ES-I3 (cell line): ENCODE data around the gene CPT1C.

Experiments used
- H3K36me3 ChIP-seq: 2 replicates; pipeline ENCODE4 v1.6.1; 2013; ENCODE audit warnings: mild to moderate bottlenecking, low read length, control low read depth, moderate library complexity; ENCODE audit not compliant: insufficient read depth
- H3K4me1 ChIP-seq: 2 replicates; pipeline ENCODE4 v1.6.1; 2013; ENCODE audit warnings: mild to moderate bottlenecking, control low read depth, low read length; ENCODE audit not compliant: insufficient read depth
- H3K9ac ChIP-seq: 2 replicates; pipeline ENCODE4 v1.6.1; 2013; ENCODE audit warnings: low read depth, mild to moderate bottlenecking, low read length, moderate library complexity
- H3K9me3 ChIP-seq: 2 replicates; pipeline ENCODE4 v1.6.1; 2013; ENCODE audit warnings: mild to moderate bottlenecking, low read length, moderate library complexity; ENCODE audit not compliant: control insufficient read depth, insufficient read depth

CPT1C gene

GRCh38 chr19:49683814-49684250, 7.1 kb upstream of the CPT1C start:
- H3K4me1 ChIP-seq: peaks cover 25% of the 10 kb centered on the region
- H3K36me3 ChIP-seq: peaks cover 16% of the 10 kb centered on the region
- no peaks in the 10 kb centered on the region for H3K9me3 ChIP-seq
- no peak overlapping the region for H3K9ac ChIP-seq

DNA sequence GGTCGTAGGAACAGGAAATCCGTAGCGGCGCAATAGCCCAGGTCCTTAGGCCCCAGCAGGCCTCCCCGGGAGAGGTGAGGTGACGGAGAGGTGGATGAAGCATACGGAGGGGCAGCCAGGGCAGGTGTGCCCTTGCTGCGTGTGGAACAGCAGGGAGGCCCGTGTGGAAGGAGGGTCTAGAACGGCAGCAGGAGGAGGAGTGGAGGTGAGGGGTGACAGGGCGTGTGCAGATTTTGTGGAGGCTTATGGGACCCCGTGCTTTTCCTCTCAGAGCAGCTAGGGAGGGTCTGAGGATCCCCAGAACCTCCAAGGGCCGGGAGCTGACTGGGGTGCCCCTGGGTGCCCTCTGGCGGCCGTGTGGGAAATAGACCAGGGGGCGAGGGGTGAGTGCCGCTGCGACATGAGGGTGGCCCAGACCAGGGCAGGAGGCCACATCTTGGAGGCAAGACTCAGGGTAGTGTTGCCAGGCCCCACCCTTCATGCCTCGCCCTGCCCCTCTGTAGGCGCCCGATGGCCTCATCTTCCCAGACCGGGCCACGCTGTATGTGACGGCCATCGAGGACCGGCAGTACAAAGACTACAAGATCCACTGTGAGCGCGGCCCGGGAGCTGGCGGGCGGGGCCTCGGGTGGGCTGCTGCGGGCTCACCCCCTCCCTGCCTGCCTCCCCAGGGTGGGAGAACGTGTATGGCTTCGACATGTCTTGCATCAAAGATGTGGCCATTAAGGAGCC, 6.5 kb upstream of the CPT1C start:
- H3K36me3 ChIP-seq: peaks cover 16% of the 10 kb centered on the region
- peaks cover 25% of the 10 kb centered on the region for H3K4me1 ChIP-seq
- no peaks in the 10 kb centered on the region for H3K9me3 ChIP-seq
- no peak overlapping the region for H3K9ac ChIP-seq

- H3K36me3 ChIP-seq: peaks cover 16% of the 10 kb centered on the region
- H3K4me1 ChIP-seq: peaks cover 23% of the 10 kb centered on the region
- no peaks in the 10 kb centered on the region for H3K9me3 ChIP-seq
- H3K9ac ChIP-seq: no peak overlapping the region
These were observed 5.8 kb upstream of the CPT1C start for GRCh38 chr19:49684983-49685553.

GRCh38 chr19:49685845-49686332, 5.0 kb upstream of the CPT1C start:
- peaks cover 18% of the 10 kb centered on the region for H3K4me1 ChIP-seq
- no peak overlapping the region for H3K9ac ChIP-seq
- H3K36me3 ChIP-seq: peaks cover 16% of the 10 kb centered on the region
- H3K9me3 ChIP-seq: no peaks in the 10 kb centered on the region

DNA sequence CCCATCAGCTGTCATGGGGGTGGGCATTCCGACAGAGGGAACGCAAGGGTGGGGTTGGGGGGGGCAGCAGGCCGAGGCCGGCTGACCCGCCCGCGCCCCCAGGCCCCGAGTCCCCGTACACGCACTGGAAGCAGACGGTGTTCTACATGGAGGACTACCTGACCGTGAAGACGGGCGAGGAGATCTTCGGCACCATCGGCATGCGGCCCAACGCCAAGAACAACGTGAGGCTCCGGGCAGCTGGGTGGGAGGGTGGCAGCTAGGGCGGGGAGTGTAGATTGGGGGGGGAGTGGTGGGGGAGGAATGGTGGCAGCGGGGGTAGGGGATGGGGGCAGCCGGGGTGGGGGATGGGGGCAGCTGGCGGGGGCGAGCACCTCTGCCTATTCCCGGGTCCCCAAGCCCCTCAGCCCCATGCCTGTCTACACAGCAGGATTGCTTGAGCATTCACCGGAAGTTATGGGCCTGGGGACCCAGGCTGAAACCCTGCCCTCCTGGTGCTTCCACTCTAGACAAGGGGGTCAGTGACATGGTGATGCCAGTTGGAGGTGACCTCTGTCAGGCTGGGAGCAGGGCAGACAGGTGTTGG, 4.3 kb upstream of the CPT1C start:
- Histone ChIP-seq H3K4me1 (peaks cover 15% of the 10 kb centered on the region; the same call in 1 of the 2 replicates), H3K36me3 (peaks cover 16% of the 10 kb centered on the region), H3K9me3 (no peaks in the 10 kb centered on the region), H3K9ac (no peak overlapping the region)

DNA sequence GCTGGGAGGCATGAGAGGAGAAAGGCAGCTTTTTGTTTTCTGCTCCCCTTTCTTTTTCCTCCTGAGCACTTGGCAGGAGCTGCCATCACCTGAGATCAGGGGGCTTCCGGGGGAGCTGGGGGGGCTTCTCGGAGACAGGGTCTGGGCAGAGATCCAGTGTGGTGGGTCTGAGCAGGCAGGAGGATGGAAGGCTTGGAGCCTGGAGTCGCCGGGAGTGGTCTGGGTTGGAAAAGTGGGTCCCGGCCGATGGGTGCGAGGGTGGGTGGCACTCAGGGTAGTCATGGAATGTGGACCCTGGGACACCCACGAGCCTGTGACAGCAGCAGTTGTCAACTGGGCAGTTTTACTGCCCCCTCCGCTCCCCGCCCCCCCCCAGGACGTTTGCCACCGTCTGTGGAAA, 3.8 kb upstream of the CPT1C start:
- Histone ChIP-seq H3K9me3 (no peaks in the 10 kb centered on the region), H3K9ac (no peak overlapping the region), H3K36me3 (peaks cover 16% of the 10 kb centered on the region; the same call in 1 of the 2 replicates), H3K4me1 (peaks cover 15% of the 10 kb centered on the region; the same call in 1 of the 2 replicates)

DNA sequence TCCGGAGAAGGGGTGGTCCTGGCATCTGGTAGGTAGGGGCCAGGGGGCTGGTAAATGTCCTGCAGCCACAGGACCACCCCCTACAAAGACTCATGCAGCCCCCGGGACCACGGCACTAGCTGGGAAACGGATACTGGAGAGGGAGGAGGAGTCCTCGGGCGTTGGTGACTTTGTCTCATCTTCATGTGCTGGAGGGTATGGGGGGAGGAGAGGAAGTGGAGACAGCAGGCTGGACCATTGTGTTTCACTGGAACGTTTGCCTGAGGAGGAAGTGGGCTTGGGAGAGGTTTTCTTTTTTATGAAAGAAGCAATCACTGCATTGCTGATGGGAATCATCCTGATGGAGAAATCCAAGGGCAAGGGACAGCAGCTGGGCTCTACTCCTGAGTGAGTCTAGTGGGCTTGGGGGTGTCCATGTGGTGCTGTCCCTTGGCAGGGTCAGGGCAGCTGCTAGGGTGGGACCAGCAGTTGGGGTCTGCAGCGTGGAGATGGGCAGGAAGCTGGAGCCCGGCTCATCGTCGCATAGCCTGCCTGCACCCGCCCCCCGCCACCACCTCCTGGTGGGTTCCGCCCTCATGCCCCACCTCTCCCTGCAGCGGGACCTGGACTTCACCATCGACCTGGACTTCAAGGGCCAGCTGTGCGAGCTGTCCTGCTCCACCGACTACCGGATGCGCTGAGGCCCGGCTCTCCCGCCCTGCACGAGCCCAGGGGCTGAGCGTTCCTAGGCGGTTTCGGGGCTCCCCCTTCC, 3.2 kb upstream of the CPT1C start:
- Histone ChIP-seq H3K9me3 (no peaks in the 10 kb centered on the region), H3K9ac (no peak overlapping the region), H3K36me3 (peaks cover 11% of the 10 kb centered on the region; the same call in 1 of the 2 replicates), H3K4me1 (peaks cover 15% of the 10 kb centered on the region; the same call in 1 of the 2 replicates)

DNA sequence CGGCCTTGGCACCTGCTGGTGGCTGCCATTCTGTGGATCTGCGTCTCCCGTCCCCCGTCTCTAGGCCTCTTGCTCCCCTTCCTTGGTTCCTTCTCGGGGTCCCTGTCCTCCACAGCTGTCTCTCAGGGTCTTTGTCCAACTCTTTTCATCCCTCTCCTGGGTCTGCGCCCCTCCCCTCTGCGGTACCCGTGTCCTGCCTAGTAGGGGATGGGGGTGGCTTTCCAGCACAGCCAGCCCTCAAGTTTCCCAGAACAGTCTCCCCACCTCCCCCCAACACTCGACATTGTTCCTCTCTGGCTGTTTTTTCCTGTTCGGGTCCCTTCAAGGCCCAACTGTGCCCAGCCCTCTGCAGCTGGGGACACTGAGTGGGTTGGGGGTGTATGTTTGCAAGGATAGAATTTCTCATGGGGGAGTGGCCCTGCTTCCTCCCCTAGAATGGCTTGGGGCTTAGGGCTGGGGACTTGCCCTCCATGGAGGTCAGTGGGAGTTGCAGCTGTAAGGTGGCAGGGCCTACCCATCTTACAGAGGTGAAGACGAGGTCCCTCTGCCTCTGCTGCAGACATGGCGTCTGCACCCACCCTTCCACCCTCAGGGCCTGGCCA, 2.3 kb upstream of the CPT1C start:
- no peaks in the 10 kb centered on the region for H3K9me3 ChIP-seq
- peak overlapping the region; percentile 75; the same call in 1 of the 2 replicates for H3K9ac ChIP-seq
- H3K36me3 ChIP-seq: peaks cover 8% of the 10 kb centered on the region; the same call in 1 of the 2 replicates
- peaks cover 15% of the 10 kb centered on the region; the same call in 1 of the 2 replicates for H3K4me1 ChIP-seq

DNA sequence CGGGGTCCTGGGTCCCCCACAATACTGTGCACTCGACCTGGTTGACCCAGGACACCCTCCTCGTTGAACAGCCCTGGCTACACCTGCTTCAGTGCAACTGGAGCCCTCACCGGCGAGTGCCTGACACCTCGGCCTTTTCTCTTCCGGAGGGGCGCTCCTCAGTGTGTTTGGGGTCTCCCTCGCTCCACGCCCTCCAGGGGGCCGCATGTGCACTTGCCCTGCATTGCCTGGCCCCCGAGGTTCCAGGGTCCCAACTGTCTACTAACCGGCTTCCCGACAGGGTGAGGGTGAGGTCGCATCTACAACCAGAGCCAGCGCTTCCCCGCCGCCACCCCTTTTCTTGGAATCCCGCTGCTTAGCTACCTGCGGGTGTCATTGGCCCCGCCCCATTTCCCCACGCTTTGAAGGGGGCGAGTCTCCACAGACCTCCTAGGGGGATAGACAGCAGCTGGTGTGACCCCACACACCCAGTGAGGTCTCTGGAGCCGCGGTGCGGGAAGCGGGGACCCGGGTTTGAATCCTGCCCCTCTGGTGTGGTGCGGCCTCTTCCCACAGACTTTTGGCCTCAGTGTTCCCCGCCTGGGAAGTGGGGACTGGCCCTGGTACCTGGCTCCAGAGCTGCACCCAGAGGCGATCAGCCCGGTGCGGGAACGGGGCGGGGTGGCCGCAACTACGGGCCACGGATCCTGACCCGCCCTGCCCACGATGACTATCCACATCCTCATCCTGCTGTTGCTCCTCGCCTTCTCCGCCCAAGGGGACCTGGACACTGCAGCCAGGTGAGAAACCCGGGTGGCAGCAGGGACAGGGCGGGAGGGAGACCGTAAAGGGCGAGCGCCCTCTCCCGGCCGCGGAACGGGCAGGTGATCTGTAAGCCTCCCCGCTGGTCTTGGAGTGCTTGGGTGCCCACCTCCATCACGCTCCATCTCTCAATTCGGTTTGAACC, 1.5 kb upstream of the CPT1C start, which contains the start of gene ADM5:
TSS of gene ADM5 (plus strand) at position 462 of the 946 bp plus-strand sequence. CDS start at position 706, 244 bp downstream.
- H3K36me3 ChIP-seq: peaks cover 8% of the 10 kb centered on the region; the same call in 1 of the 2 replicates

GRCh38 chr19:49690079-49690655, 749 bp upstream of the CPT1C start:
- Histone ChIP-seq H3K4me1 (peaks cover 15% of the 10 kb centered on the region; the same call in 1 of the 2 replicates), H3K9ac (peak overlapping the region; percentile 75), H3K36me3 (peaks cover 8% of the 10 kb centered on the region; the same call in 1 of the 2 replicates), H3K9me3 (no peaks in the 10 kb centered on the region)

More for the DNA sequence above, 1.5 kb upstream of the CPT1C start, which contains the start of gene ADM5:
- Histone ChIP-seq H3K4me1 (peaks cover 15% of the 10 kb centered on the region; the same call in 1 of the 2 replicates), H3K9me3 (no peaks in the 10 kb centered on the region), H3K9ac (peak within 1 kb of the TSS; percentile 75)

DNA sequence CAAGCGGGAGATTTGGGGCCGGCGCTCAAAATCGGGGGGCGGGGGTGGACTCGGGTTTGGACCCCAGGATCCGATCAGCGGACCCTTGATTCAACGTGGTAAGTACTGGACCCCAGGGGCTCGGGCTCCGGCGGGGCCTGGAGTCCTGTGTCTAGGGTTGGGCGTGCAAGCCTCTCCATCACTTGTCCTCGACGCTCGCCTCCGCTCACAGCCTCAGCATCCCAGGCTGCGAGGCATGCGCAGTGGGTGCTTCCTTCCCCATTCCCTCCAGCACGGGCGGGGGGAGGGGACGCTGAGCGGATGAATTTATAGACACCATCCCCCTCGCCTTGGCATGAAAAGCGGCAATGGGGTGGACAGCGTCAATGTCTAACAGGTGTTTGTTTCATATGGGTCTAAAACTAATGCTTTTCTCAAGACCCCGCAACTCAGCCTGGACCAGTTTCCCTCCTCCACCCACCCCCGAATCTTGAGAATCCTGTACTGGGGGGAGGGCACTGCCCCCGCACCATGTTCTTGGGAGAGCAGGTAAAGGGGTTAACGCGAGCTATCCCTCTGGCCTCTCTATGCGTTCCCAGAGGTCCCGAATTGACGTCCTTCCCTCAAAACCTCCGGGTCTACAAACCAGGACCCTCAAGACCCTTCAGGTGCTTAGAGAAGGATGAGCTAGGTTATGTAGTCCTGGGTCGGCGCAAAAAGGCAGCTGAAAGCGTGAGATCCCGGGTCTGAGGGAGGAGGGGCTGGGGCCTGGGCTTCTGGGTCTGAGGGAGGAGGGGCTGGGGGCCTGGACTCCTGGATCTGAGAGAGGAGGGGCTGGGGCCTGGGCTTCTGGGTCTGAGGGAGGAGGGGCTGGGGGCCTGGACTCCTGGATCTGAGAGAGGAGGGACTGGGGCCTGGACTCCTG, 579 bp downstream of the CPT1C start:
- Histone ChIP-seq H3K4me1 (peaks cover 15% of the 10 kb centered on the region; the same call in 1 of the 2 replicates), H3K36me3 (peaks cover 3% of the 10 kb centered on the region; the same call in 1 of the 2 replicates), H3K9me3 (no peaks in the 10 kb centered on the region), H3K9ac (peak overlapping the region; percentile 75)

DNA sequence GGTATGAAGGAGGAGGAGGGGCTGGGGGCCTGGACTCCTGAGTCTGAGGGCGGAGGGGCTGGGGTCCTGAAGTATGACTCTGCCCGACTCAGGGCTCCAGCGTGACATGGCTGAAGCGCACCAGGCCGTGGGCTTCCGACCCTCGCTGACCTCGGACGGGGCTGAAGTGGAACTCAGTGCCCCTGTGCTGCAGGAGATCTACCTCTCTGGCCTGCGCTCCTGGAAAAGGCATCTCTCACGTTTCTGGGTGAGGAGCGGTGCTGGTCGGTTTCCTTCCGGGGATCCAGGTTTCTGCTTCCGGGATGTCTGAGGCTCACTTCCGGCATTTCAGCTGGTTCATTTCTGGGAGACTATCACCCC, 1.2 kb downstream of the CPT1C start:
- Histone ChIP-seq H3K4me1 (peaks cover 12% of the 10 kb centered on the region; the same call in 1 of the 2 replicates), H3K9me3 (no peaks in the 10 kb centered on the region), H3K36me3 (peaks cover 3% of the 10 kb centered on the region; the same call in 1 of the 2 replicates), H3K9ac (peak overlapping the region; percentile 75; the same call in 1 of the 2 replicates)
